GM19240 (cell line): ENCODE results near the gene RNH1.

Source experiments
- DNase-seq: peaks from one replicate; pipeline ENCODE4 v3.0.0; 2011; ENCODE audit warnings: low spot score; ENCODE audit not compliant: insufficient read length

Gene RNH1

GRCh38 chr11:506995-507726 lies at the start of gene RNH1:
Gene RNH1 (minus strand): TSS chr11:507242. CDS start chr11:502162, 5,080 bp downstream.
- peak; percentile 93 for DNase-seq

DNA sequence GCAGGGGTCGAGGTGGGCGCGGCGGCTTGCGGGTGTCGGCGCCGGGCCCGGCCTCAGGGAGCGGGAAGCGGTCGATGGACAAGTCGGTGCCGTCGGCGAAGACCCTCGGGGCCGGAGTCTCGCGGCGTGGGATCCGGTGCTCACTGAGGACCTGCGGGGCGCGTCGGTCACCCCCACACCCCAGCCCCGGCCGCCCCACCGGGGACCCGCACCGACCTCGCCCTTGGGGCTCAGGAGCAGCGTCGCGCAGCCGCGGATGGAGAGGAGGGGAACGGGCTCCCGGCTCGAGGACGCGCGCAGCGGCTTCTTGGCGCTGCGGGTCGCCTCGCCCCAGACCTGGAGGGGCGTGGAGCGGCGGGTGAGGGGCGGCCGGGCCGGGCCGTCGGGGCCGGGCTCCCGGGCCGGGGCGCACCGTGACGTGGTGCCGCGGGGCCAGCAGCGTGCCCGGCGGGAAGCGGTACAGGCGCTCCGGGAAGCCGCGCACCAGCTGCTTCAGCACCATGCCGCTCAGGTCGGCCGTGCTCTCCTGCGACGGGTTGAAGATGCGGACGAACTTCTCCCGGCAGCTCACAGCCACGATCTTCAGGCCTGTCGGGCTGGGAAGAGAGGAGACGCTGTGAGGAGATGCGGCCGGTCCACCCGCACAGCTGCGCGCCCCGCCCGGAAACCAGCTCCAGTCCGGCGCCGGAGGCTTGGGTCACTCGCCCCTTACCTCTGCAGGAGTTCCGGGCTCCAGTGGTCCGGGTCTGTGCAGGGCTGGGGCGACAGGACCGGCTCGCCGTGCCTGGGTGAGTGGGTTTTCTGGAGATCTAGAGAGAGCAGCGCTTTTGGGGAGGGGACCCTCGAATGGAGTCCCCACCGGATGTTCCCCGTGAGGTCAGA lies 49.0 kb upstream of the RNH1 start:
- DNase-seq = no peak

- DNase-seq = no peak
Measured at GRCh38 chr11:555227-555779, 48.3 kb upstream of the RNH1 start.

DNA sequence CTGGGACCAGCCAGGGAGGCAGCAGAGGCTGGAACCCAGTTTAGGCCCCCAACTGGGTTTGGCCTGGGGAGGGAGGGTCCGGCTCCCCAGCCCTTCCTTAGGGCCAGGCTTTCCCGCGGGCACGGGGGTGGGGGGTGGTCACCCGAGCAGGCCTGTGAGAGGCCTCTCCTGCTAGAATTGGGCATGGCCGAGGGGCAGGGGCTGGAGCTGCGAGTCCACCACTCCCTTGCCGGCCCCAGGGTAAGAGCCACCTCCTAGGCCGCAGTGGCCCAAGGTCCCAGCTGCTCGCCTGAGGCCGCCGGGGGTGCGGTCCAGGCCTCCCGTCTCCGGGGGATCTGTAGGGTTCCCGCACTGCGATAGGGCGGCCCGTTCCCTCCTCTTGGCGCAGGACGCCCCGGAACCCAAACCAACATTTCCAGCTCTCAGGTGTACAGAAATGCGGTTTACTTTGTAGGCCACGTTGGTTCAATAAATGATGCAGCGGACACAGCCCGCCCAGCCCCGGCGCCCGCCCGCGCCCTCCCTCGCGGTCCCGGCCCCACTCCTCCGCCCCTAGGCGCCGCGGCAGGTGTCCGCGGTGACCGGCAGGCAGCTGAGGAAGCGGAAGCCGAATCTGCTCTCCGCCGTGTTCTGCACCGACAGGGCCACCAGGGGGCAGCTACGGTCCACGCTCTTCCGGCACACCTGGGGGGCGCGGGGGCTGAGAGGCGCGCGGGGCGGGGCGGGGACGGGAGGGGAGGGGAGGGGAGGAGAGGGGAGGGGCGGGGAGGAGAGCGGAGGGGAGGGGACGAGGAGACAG lies 47.6 kb upstream of the RNH1 start:
- peak; percentile 82 for DNase-seq

- no peak for DNase-seq
Measured at GRCh38 chr11:553988-554340, 46.9 kb upstream of the RNH1 start.

DNA sequence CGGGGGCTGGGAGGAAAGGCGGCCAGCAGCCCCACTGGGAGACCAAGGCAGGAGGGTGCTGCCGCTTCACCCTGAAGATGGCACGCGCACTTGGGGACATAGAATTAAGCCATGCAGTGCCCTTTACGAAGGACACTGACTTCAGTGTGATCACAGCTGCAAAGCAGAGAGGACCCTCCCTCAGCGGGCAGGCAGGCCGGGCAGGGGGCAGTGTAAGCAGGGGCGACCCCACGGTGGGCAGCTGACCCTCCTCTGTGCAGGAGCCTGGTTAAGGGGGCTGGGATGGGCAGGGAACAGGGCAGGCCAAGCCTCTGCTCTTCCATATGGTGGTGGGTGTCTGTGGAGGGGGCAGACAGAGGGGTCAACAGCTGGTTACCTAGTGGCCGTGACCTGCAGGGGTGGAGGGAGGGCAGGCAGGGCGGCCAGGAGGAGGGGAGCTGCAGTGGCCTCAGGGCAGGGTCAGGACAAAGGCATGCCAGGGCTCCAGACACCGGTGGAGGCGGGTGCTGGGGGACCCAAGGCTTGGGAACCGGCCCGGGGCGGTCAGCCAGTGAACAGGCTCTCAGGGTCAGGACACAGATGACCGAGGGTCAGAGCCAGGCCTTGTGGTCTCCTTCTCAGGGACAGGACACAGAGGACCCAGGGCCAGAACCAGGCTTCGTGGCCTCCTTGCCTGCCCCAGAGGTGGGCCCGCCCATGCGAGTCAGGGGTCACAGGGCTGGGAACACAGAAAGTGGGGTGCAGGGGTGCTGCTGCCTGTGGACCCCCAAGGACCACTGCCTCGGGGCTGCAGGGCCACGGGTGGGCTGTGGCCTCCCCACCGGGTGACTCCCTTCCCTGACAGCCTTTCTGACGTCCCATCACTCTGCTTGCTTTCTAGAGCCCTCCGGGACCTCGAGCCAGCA lies 46.3 kb upstream of the RNH1 start:
- DNase-seq = no peak

DNA sequence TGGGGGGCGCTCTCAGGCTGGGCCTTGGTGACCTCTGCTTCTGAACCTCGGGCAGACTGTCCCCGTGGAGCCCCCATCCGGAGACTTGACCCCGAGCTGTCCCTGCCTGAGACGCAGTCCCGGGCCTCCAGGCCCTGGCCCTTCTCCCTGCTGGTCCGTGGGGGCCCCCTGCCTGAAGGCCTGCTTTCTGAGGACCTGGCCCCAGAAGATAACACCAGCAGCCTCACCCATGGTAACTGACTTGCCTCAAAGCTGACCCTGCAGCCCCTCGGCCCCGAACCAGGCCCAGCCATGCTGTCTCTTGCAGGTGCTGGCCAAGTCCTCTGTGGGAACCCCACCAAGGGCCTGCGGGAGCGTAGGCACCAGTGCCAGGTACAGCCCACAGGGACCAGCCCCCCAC lies 44.6 kb upstream of the RNH1 start:
- DNase-seq = no peak

DNA sequence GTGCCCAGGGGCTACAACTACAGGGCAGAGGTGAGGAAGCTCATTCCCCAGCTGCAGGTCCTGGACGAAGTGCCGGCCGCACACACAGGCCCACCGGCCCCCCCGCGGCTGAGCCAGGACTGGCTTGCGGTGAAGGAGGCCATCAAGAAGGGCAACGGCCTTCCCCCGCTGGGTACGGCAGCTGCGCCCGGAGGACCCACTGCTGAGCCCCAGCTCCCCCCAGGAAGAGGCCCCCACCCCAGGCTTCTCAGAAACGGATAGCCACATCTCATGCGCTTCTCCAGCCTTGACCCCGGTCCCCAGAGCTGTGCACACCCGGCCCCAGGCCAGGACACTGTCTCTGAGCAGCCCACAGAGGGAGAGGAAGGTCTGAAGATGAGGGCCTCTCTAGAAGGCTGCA lies 44.1 kb upstream of the RNH1 start:
- no peak for DNase-seq

DNA sequence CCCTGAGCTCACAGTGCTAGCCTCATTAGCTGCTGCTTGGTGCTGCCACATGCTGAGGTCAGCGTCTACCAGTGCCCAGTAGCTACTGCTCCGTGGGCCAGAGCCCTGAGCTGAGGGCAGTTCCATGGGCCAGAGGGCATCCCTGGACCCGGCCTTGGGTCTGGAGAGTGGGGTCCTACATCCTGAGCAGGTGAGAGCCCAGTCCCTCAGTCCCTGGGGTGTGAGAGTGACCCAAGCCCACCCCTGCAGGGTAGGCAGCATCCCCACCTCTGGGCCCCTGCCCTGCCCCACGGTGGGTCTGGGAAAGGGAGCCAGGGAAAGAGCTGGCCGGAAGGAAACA lies 43.7 kb upstream of the RNH1 start:
- DNase-seq = no peak

GRCh38 chr11:550021-550745 lies 43.1 kb upstream of the RNH1 start:
- no peak for DNase-seq

DNA sequence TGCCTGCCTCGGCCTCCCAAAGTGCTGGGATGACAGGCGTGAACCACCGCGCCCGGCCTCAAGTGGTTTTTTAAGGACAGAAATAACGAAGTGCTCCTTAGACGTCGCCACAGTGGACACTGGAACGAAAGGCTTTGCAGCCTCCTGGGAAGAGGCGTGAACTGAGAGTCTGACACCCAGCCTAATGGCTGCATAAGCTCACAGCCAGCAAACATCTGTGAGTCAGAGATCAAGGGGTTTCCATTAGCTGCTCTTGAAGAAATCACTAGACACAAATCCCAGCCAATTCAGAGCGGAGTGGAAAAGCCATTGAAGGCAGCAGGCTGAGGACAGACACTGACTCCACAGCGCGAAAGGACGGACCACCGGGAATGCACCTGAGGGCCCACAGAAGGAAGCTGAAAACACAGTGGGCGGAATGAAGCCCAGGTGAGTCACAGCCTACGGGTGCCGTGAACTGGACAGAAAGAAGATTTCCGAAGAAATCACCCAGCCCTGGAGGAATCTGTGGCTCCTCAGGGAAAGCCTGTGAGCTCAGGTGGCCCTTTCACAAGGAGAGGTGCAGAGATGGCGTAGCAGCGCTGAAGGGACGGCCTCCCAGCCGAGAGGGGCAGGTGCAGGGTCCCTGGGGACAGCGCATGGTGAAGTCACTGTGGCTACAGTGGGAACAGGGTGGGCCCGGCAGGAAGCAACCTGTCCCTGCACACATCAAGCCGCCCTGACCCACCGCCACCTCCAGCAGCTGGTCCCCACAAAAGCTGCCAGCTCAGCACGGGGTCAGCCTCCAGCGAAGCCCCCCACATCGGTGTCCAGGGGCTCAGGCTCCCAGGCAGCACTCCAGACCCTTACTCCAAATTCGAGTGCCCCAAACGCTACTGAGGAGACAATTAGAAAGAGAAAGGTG lies 41.9 kb upstream of the RNH1 start:
- DNase-seq = no peak

DNA sequence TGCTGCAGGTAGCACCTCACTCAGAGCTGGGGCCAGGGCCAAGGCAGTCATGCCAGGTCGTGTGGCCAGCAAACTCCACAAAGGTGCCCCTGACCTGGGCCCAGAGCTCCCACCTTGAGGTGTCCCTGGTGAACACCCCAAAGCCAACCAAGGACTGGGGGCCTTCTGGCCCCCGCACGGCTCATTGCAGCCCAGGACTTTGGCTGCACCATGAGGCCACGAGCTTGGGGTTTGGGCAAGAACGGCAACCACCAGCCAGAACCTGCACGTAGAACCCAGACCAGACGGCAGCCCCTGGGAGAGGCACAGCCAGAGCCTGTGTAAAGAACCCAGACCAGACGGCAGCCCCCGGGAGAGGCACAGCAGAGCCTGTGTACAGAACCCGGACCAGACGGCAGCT lies 38.1 kb upstream of the RNH1 start:
- DNase-seq = no peak

DNA sequence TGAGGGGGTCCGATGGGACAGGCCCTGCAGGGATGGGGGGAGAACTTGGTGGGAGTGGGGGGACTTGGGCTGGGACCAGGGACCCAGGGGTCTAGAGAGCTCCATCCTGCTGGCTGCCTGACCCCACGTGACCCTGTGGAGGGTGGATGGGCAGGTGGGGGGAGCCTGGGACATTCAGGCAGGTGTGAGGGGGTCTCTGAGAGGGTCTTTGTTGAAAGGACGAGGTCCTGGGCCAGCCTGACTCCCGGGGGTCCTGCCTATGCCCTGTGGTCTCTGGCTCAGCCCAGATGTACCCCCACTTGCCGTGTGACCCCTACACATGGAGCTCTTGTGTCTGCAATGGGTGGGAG lies 37.8 kb upstream of the RNH1 start:
- no peak for DNase-seq

GRCh38 chr11:541433-541885 lies 34.4 kb upstream of the RNH1 start:
- no peak for DNase-seq

DNA sequence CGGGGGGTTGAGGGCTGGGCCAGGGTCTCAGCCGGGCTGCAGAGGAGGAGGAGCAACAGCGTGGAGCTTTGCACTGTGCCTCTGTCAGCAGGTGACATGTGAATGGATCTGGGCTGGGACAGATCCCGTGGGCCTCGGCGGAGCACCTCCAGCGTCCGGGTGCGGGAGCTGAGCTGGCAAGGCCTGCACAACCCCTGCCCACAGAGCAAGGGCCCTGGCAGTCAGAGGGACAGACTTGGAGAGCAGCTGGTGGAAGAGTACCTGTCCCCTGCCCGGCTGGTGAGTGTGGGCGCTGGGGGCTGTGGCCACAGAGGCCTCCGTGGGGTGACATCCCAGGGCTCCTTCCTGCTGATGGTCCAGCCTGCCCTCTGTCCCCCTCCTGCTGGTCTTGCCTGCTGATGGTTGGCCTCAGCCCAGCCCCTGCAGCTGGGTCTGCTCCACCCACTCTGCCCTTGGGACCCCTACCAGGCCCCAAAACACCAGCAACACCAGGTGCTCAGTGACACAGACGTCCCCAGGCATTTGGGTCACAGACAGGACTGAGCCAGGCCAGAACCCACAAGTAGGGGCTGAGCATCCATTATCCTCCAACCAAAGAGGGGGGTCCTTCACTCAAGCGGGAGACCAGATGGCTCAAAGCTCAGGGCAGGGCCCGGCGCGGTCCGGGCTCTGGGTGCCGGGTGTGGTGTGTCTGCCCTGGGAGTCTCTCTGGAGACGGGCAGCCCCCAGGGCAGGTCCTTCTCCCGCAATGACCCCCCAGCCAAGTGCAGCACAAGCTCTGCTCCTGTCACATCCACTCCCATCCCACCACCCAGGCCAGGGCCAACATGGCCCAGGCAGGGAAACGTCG lies 33.8 kb upstream of the RNH1 start:
- DNase-seq = no peak

DNA sequence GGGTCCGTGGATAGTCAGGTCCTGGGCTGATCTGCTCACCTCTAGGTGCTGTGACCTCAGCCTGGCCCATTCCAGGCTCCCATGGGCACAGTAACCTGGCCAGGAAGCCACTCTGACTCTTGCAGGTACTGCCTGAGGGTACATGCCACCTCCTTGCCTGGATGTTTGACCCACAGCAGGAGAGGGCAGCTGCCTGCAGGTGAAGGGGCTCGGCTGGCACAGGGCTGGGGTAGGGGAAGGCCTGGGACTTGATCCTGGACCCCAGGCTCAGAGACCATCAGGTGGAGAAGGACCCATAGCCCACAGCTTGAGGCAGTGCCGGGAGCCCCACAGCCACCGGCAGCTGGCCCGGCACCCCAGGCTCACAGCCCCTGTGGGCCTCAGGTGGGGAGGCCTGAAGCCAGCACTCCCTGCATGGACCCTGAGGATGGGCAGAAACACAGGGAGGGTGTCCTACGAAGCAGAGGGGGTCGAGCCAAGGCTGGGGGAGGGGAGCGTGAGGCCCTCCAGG lies 33.0 kb upstream of the RNH1 start:
- no peak for DNase-seq

GRCh38 chr11:538431-539051 lies 31.5 kb upstream of the RNH1 start:
- no peak for DNase-seq
